Astrocyte (in vitro differentiated cells and primary cell): ENCODE results near the gene IFT22. TPM values are rescaled to one million over a fixed set of nuclear protein-coding genes. Genes with fewer than 3 reads are reported as not detected.
"Not testable (repeated sequence)": the region's sequence is repeated elsewhere in the genome, so short reads cannot be mapped to it uniquely, and the experiment has no call there.

ENCODE experiments used
- DNase-seq: peaks from one replicate; pipeline ENCODE4 v3.0.0-alpha.2; 2010; ENCODE audit warnings: low read depth
- FAIRE-seq: peaks from 2 replicates; lab custom pipeline; 2011; peaks lifted over from hg19 to GRCh38; lab: Jason Lieb, UNC
- H2AFZ ChIP-seq: 2 replicates; pipeline ENCODE4 v1.6.0; 2012; ENCODE audit warnings: low read depth, low read length, inconsistent platforms
- H3K27ac ChIP-seq: 2 replicates; pipeline ENCODE4 v1.5.1; 2011; ENCODE audit warnings: low read depth, low read length, inconsistent platforms
- H3K27me3 ChIP-seq: 2 replicates; pipeline ENCODE4 v1.6.0; 2011; ENCODE audit warnings: low read length, inconsistent platforms; ENCODE audit not compliant: insufficient read depth
- H3K36me3 ChIP-seq: 2 replicates; pipeline ENCODE4 v1.5.1; 2011; ENCODE audit warnings: low read length, inconsistent platforms; ENCODE audit not compliant: insufficient read depth
- H3K4me1 ChIP-seq: 2 replicates; pipeline ENCODE4 v1.5.1; 2011; ENCODE audit warnings: low read length, inconsistent platforms; ENCODE audit not compliant: insufficient read depth
- H3K4me2 ChIP-seq: 2 replicates; pipeline ENCODE4 v1.6.0; 2012; ENCODE audit warnings: low read length, inconsistent platforms
- H3K4me3 ChIP-seq: 2 replicates; pipeline ENCODE4 v1.5.1; 2011; ENCODE audit warnings: low read depth, mild to moderate bottlenecking, low read length, inconsistent platforms; ENCODE audit not compliant: insufficient read depth
- H3K79me2 ChIP-seq: 2 replicates; pipeline ENCODE4 v1.6.0; 2012; ENCODE audit warnings: mild to moderate bottlenecking, low read length, inconsistent platforms; ENCODE audit not compliant: insufficient read depth
- H3K9ac ChIP-seq: 2 replicates; pipeline ENCODE4 v1.6.0; 2012; ENCODE audit warnings: mild to moderate bottlenecking, low read length, inconsistent platforms
- H3K9me3 ChIP-seq: 2 replicates; pipeline ENCODE4 v1.5.1; 2012; ENCODE audit warnings: low read depth, mild to moderate bottlenecking, low read length, inconsistent platforms; ENCODE audit not compliant: insufficient read depth
- H4K20me1 ChIP-seq: 2 replicates; pipeline ENCODE4 v1.6.0; 2012; ENCODE audit warnings: low read length, inconsistent platforms; ENCODE audit not compliant: insufficient read depth
- H3K27ac Mint-ChIP-seq: one replicate; pipeline ENCODE4 v1.8.0; 2021; ENCODE audit warnings: mild to moderate bottlenecking, mixed read lengths; ENCODE audit not compliant: unreplicated experiment
- H3K27me3 Mint-ChIP-seq: one replicate; pipeline ENCODE4 v1.8.0; 2021; ENCODE audit warnings: low read depth, mixed read lengths; ENCODE audit not compliant: unreplicated experiment
- H3K36me3 Mint-ChIP-seq: one replicate; pipeline ENCODE4 v1.8.0; 2021; ENCODE audit warnings: low read depth, mixed read lengths; ENCODE audit not compliant: unreplicated experiment
- H3K4me1 Mint-ChIP-seq: one replicate; pipeline ENCODE4 v1.8.0; 2021; ENCODE audit warnings: low read depth, mixed read lengths; ENCODE audit not compliant: unreplicated experiment
- H3K4me3 Mint-ChIP-seq: one replicate; pipeline ENCODE4 v1.8.0; 2021; ENCODE audit warnings: mild to moderate bottlenecking, moderate library complexity, mixed read lengths; ENCODE audit not compliant: unreplicated experiment
- H3K9me3 Mint-ChIP-seq: one replicate; pipeline ENCODE4 v1.8.0; 2021; ENCODE audit warnings: mild to moderate bottlenecking, mixed read lengths; ENCODE audit not compliant: unreplicated experiment
- EZH2 ChIP-seq: IDR thresholded peaks from 2 replicates; pipeline ENCODE4 v1.6.1; 2012; ENCODE audit warnings: mild to moderate bottlenecking, low read length, inconsistent platforms; ENCODE audit not compliant: insufficient read depth
- total RNA-seq: library from RNA; stranded (reverse); gene quantifications from 2 replicates; pipeline ENCODE4 v1.2.1, GENCODE V29; 2021
- TF ChIP-seq, protein P1 (sequence below): IDR thresholded peaks from 2 replicates; pipeline ENCODE4 v1.5.1; 2011; ENCODE audit warnings: low read depth, mild to moderate bottlenecking, inconsistent platforms, low read length, moderate library complexity; ENCODE audit not compliant: insufficient read depth

The IFT22 gene
- total RNA-seq, 1 donor from 2014 or later = 20.9 TPM

DNA sequence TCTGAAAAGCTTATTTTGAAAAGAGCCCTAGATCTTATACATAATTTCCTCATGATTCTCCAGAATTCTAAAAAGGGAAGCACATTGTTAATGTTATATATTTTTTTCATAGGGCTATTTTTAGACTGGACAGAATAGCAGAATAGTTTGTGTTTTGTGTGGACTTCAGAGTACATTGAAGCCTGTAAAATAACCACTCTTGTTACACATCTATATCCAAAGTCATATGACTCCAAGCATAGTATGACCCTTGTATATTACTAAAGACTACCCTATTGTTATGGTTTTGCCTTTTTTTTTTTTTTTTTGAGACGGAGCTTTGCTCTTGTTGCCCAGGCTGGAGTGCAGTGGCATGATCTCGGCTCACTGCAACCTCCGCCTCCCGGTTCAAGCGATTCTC lies 50.6 kb downstream of the IFT22 start:
- Histone ChIP-seq H3K4me1 (no peaks in the 10 kb centered on the region), H3K27me3 (peaks cover 8% of the 10 kb centered on the region), H3K9me3 (no peaks in the 10 kb centered on the region), H2AFZ (no peak overlapping the region), H3K4me2 (no peak overlapping the region), H3K9ac (no peak overlapping the region), H4K20me1 (no peaks in the 10 kb centered on the region), H3K4me3 (no peak overlapping the region), H3K27ac (no peak overlapping the region), H3K36me3 (no peaks in the 10 kb centered on the region), H3K79me2 (no peaks in the 10 kb centered on the region)
- Mint-ChIP-seq H3K9me3 (no peaks in the 10 kb centered on the region), H3K36me3 (no peaks in the 10 kb centered on the region), H3K4me1 (no peaks in the 10 kb centered on the region), H3K27me3 (no peaks in the 10 kb centered on the region), H3K27ac (no peak overlapping the region), H3K4me3 (no peak overlapping the region)
- DNase-seq (no peak), FAIRE-seq (no peak)
- TF ChIP-seq, protein P1, sequence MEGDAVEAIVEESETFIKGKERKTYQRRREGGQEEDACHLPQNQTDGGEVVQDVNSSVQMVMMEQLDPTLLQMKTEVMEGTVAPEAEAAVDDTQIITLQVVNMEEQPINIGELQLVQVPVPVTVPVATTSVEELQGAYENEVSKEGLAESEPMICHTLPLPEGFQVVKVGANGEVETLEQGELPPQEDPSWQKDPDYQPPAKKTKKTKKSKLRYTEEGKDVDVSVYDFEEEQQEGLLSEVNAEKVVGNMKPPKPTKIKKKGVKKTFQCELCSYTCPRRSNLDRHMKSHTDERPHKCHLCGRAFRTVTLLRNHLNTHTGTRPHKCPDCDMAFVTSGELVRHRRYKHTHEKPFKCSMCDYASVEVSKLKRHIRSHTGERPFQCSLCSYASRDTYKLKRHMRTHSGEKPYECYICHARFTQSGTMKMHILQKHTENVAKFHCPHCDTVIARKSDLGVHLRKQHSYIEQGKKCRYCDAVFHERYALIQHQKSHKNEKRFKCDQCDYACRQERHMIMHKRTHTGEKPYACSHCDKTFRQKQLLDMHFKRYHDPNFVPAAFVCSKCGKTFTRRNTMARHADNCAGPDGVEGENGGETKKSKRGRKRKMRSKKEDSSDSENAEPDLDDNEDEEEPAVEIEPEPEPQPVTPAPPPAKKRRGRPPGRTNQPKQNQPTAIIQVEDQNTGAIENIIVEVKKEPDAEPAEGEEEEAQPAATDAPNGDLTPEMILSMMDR = no peak
- no peak for TF ChIP-seq EZH2

DNA sequence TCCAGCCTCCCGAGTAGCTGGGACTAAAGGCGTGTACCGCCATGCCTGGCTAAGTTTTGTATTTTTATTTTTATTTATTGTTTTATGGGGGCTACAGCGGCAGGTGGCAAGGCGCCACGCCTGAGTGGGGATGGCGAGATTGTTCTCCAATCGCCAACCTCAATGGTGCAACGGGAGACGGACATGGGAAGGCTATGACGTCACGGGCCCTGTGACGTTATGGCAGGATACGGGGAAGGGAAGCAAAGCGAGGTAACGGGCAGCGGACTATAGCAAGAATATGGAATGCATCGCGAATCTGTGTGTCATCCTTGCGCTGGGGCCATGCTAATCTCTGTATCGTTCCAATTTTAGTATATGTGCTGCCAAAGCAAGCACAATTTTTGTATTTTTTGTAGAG lies 51.9 kb downstream of the IFT22 start:
- no peak overlapping the region for H2AFZ ChIP-seq
- no peaks in the 10 kb centered on the region for H4K20me1 ChIP-seq
- Mint-ChIP-seq H3K27me3 (no peaks in the 10 kb centered on the region), H3K9me3 (no peaks in the 10 kb centered on the region), H3K27ac (no peak overlapping the region), H3K36me3 (no peaks in the 10 kb centered on the region), H3K4me1 (no peaks in the 10 kb centered on the region), H3K4me3 (no peak overlapping the region)
- no peak overlapping the region for H3K4me2 ChIP-seq
- no peak for FAIRE-seq
- H3K27me3 ChIP-seq = peaks cover 5% of the 10 kb centered on the region
- no peaks in the 10 kb centered on the region for H3K9me3 ChIP-seq
- H3K4me1 ChIP-seq = no peaks in the 10 kb centered on the region
- no peak overlapping the region for H3K4me3 ChIP-seq
- H3K9ac ChIP-seq = no peak overlapping the region
- TF ChIP-seq, protein P1 = no peak
- no peak for TF ChIP-seq EZH2
- no peaks in the 10 kb centered on the region for H3K36me3 ChIP-seq
- no peak for DNase-seq
- no peak overlapping the region for H3K27ac ChIP-seq
- no peaks in the 10 kb centered on the region for H3K79me2 ChIP-seq

DNA sequence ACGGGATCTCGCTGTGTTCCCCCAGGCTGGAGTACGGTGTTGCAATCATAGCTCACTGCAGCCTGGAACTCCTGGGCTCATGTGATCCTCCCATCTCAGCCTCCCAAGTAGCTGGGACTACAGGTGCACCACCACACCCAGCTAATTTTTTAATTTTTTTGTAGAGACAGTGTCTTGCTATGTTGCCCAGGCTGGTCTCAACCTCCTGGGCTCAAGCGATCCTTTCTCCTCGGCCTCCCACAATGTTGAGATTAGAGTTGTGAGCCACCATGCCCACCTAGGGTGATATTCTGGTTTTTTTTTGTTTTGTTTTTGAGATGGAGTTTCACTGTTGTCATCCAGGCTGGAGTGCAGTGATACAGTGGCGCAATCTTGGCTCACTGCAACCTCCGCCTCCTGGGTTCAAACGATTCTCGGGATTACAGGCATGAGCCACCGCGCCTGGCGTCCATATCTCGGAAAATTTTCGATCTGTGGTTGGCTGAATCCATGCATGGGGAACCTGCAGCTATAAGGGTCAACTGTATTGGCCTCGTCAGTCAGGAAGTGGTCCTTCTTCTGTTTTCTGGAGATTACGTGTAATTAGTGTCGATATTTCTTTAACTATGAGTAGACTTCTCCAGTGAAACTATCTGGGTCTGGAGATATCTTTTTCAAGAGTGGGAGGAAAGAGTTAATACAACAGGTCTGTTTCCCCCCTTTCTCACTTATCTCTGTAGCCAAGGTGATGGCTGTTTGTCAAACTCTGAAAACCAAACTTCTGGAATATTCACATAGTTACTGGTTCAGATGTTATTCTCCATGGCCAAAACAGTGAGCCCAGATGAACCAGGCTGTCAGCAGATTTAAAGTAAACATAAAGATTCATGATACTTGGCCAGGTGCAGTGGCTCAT lies 55.7 kb downstream of the IFT22 start:
- H3K27ac ChIP-seq = no peak overlapping the region
- Mint-ChIP-seq H3K4me1 (no peaks in the 10 kb centered on the region), H3K36me3 (no peaks in the 10 kb centered on the region), H3K27me3 (no peaks in the 10 kb centered on the region), H3K27ac (no peak overlapping the region), H3K9me3 (no peaks in the 10 kb centered on the region), H3K4me3 (no peak overlapping the region)
- no peaks in the 10 kb centered on the region for H3K36me3 ChIP-seq
- no peaks in the 10 kb centered on the region for H3K9me3 ChIP-seq
- DNase-seq (no peak), FAIRE-seq (no peak)
- no peak overlapping the region for H2AFZ ChIP-seq
- H3K9ac ChIP-seq = no peak overlapping the region
- H3K4me2 ChIP-seq = no peak overlapping the region
- no peaks in the 10 kb centered on the region for H3K4me1 ChIP-seq
- no peaks in the 10 kb centered on the region for H4K20me1 ChIP-seq
- no peaks in the 10 kb centered on the region for H3K79me2 ChIP-seq
- no peak overlapping the region for H3K4me3 ChIP-seq
- TF ChIP-seq, protein P1 = no peak
- no peak for TF ChIP-seq EZH2
- H3K27me3 ChIP-seq = peaks cover 2% of the 10 kb centered on the region

DNA sequence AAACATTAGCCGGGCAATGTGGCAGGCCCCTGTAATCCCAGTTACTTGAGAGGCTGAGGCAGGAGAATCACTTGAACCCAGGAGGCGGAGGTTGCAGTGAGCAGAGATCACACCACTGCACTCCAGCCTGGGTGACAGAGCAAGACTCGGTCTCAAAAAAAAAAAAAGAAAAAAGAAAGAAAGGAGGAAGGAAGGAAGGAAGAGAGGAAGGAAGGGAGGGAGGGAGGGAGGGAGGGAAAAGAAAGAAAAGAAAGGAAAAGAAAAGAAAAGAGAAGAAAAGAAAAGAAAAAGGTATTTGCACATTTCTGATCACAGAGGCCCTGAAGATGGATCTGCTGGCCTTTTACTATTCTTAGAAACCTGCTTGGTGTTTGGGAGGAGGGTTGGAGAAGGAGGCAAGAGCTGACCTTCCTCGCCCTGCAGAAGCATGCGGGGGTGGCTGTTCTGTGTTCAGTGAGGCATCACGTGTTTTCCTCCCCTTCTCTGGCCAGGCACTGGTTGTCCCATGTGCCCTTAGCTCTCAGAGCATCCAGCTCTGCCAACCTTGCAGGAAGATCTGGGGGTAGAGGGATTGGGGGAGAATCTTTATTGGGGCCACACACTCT lies 57.4 kb downstream of the IFT22 start:
- not testable (repeated sequence) for H3K79me2 ChIP-seq, H3K9me3 Mint-ChIP-seq, H3K9me3 ChIP-seq, H2AFZ ChIP-seq, H4K20me1 ChIP-seq, FAIRE-seq, H3K4me2 ChIP-seq, H3K27ac ChIP-seq, H3K4me1 ChIP-seq, H3K36me3 Mint-ChIP-seq, H3K27ac Mint-ChIP-seq, H3K9ac ChIP-seq, H3K27me3 Mint-ChIP-seq, H3K36me3 ChIP-seq, H3K4me3 ChIP-seq, H3K4me1 Mint-ChIP-seq, H3K4me3 Mint-ChIP-seq, H3K27me3 ChIP-seq, DNase-seq
